ENCODE data around the gene UNC13C. TPM values are rescaled to one million over a fixed set of nuclear protein-coding genes. Genes with fewer than 3 reads are reported as not detected.

UNC13C gene
- total and polyA plus RNA-seq, 2 of the 13 experiments (the other 11 are each of a cell fraction or from before 2014, with no cell fraction given), result 0.04 TPM; not detected in 1

- ATAC-seq, result no peak
These were observed 601.6 kb downstream of the UNC13C start for GRCh38 chr15:54579855-54580254.

GRCh38 chr15:54580643-54581042 is 602.4 kb downstream of the UNC13C start:
- 0% methylated on average over 1 of the region's 2 CpGs for WGBS (ENCODE audit: low lambda C conversion rate)
- intact Hi-C loops (cut with micrococcal nuclease; ENCODE audit: unreplicated experiment) (no loop called here), in situ Hi-C loops (cut with HindIII; ENCODE audit: extremely low pct_ligation_motif_present, low pct_unique_long_range_greater_than_20kb) (no loop called here)
- Histone ChIP-seq H3K4me1 (ENCODE audit: insufficient read depth, low read length) (no peaks in the 10 kb centered on the region), H4K20me1 (ENCODE audit: insufficient read depth, low read length) (no peaks in the 10 kb centered on the region), H3K4me2 (ENCODE audit: low read depth, low read length) (no peak overlapping the region), H3K4me3 (replicated peaks in 1 of 3; ENCODE audit: insufficient read depth in 1 of 3, low read depth in 2 of 3, low read length in 3 of 3) (no peak overlapping the region), H3K27ac (ENCODE audit: extremely low read length, insufficient read depth, low read length) (no peak overlapping the region), H3K9ac (ENCODE audit: insufficient read depth, low read depth, low read length) (no peak overlapping the region), H3K27me3 (ENCODE audit: control insufficient read depth in 1 of 2, insufficient read depth in 2 of 2, low read length in 2 of 2) (no peaks in the 10 kb centered on the region), H3K36me3 (replicated peaks in 1 of 2; ENCODE audit: control insufficient read depth in 1 of 2, insufficient read depth in 2 of 2, low read length in 2 of 2) (no peaks in the 10 kb centered on the region), H2AFZ (ENCODE audit: low read length) (no peak overlapping the region), H3K9me3 (ENCODE audit: low read length) (no peaks in the 10 kb centered on the region), H3K79me2 (ENCODE audit: insufficient read depth, low read length) (no peaks in the 10 kb centered on the region)
- ChIA-PET CTCF (ENCODE audit: low intra/inter-chr PET ratio, low total read pairs) (no interaction called here), POLR2A (no interaction called here)
- FAIRE-seq (no peak), ATAC-seq (no peak), DNase-seq (ENCODE audit: low spot score) (no peak)
- BruUV-seq (replicated peaks), result no TSS peak
- TF ChIP-seq ARID5B (CRISPR knock-in tag; IDR thresholded peaks at IDR 0.05) (no peak), ATF7 (IDR thresholded peaks at IDR 0.05) (no peak), ATF7 (CRISPR knock-in tag; IDR thresholded peaks at IDR 0.05) (no peak), ZNF598 (CRISPR knock-in tag; IDR thresholded peaks at IDR 0.05; ENCODE audit: borderline replicate concordance) (no peak), ZBTB46 (CRISPR knock-in tag; IDR thresholded peaks at IDR 0.05; ENCODE audit: borderline replicate concordance) (no peak), ZNF253 (CRISPR knock-in tag; IDR thresholded peaks at IDR 0.05; ENCODE audit: borderline replicate concordance) (no peak), SMAD3 (CRISPR knock-in tag; IDR thresholded peaks at IDR 0.05) (no peak), KDM3A (CRISPR knock-in tag; IDR thresholded peaks at IDR 0.05; ENCODE audit: low read depth) (no peak), NR1H2 (CRISPR knock-in tag; IDR thresholded peaks at IDR 0.05; ENCODE audit: borderline replicate concordance, low read depth) (no peak)

More at GRCh38 chr15:54579855-54580254, 601.6 kb downstream of the UNC13C start:
- intact Hi-C loops (cut with micrococcal nuclease; ENCODE audit: unreplicated experiment) (no loop called here), in situ Hi-C loops (cut with HindIII; ENCODE audit: extremely low pct_ligation_motif_present, low pct_unique_long_range_greater_than_20kb) (no loop called here)
- Histone ChIP-seq H3K4me2 (ENCODE audit: low read depth, low read length) (no peak overlapping the region), H3K9me3 (ENCODE audit: low read length) (no peaks in the 10 kb centered on the region), H3K79me2 (ENCODE audit: insufficient read depth, low read length) (no peaks in the 10 kb centered on the region), H3K36me3 (replicated peaks in 1 of 2; ENCODE audit: control insufficient read depth in 1 of 2, insufficient read depth in 2 of 2, low read length in 2 of 2) (no peaks in the 10 kb centered on the region), H3K4me1 (ENCODE audit: insufficient read depth, low read length) (no peaks in the 10 kb centered on the region), H4K20me1 (ENCODE audit: insufficient read depth, low read length) (no peaks in the 10 kb centered on the region), H3K4me3 (replicated peaks in 1 of 3; ENCODE audit: insufficient read depth in 1 of 3, low read depth in 2 of 3, low read length in 3 of 3) (no peak overlapping the region), H3K9ac (ENCODE audit: insufficient read depth, low read depth, low read length) (no peak overlapping the region), H3K27ac (ENCODE audit: extremely low read length, insufficient read depth, low read length) (no peak overlapping the region), H3K27me3 (ENCODE audit: control insufficient read depth in 1 of 2, insufficient read depth in 2 of 2, low read length in 2 of 2) (no peaks in the 10 kb centered on the region), H2AFZ (ENCODE audit: low read length) (no peak overlapping the region)
- no TSS peak for BruUV-seq (replicated peaks)
- DNase-seq (ENCODE audit: low spot score) (no peak), FAIRE-seq (no peak)
- WGBS (ENCODE audit: low lambda C conversion rate), result 15% methylated on average over 6 of the region's 6 CpGs
- TF ChIP-seq ZNF841 (CRISPR knock-in tag; IDR thresholded peaks at IDR 0.05; ENCODE audit: borderline replicate concordance), result no peak
- TF ChIP-seq HMG20B (CRISPR knock-in tag; conservative IDR thresholded peaks at IDR 0.05), result no peak
- TF ChIP-seq ZNF468 (CRISPR knock-in tag; IDR thresholded peaks at IDR 0.05), result no peak
- TF ChIP-seq MAFF (IDR thresholded peaks at IDR 0.05; ENCODE audit: low read depth, low read length), result peak; percentile 79
- peak; percentile 57 to 83; a peak in 2 of 4 replicates for TF ChIP-seq MAFK (conservative IDR thresholded peaks at IDR 0.05 in 1 of 2, IDR thresholded peaks at IDR 0.05 in 1 of 2; ENCODE audit: low read length in 2 of 2)
- no peak for TF ChIP-seq ZNF251 (CRISPR knock-in tag; IDR thresholded peaks at IDR 0.05)
- TF ChIP-seq TOE1 (CRISPR knock-in tag; IDR thresholded peaks at IDR 0.05), result no peak
- TF ChIP-seq ATAD3A (CRISPR knock-in tag; IDR thresholded peaks at IDR 0.05), result no peak
- ChIA-PET POLR2A (no interaction called here), CTCF (ENCODE audit: low intra/inter-chr PET ratio, low total read pairs) (no interaction called here)
